Measurements from ENCODE around the gene SMYD2. TPM values are rescaled to one million over a fixed set of nuclear protein-coding genes. Genes with fewer than 3 reads are reported as not detected.

SMYD2 gene
- total and polyA plus RNA-seq, 2 of the 8 experiments (the other 6 are each of a cell fraction or from before 2014, with no cell fraction given): 3.0 to 5.2 TPM

- no peak for TF ChIP-seq SAP30 (IDR thresholded peaks at IDR 0.05; ENCODE audit: insufficient read depth, insufficient replicate concordance, low read length)
- no peak for TF ChIP-seq TBP (IDR thresholded peaks at IDR 0.05; ENCODE audit: low read depth, low read length)
Observed at GRCh38 chr1:214287884-214288283, 6.9 kb downstream of the SMYD2 start (continued).

Data from H1 (cell line).